Mesenteric fat pad (tissue), 1 donor: ENCODE measurements around the gene THAP5. TPM values are rescaled to one million over a fixed set of nuclear protein-coding genes. Genes with fewer than 3 reads are reported as not detected.

ENCODE experiments used
- DNase-seq: peaks from one replicate; pipeline ENCODE4 v3.0.0-alpha.2; 2020; ENCODE audit warnings: low spot score
- total RNA-seq: library from RNA; stranded (reverse); fragmentation: NEBNext Ultra II Directional; extraction: Animal tissue kit (Norgen Biotek cat#: 25700); gene quantifications from one replicate; pipeline ENCODE4 v1.2.1, GENCODE V29; 2021
- donor health status: DM: yes; HTN: yes; CAD: no.

THAP5 gene
- total RNA-seq, 1 donor from 2014 or later = 10.2 TPM

- DNase-seq = no peak
These were observed 33.8 kb downstream of the THAP5 start for GRCh38 chr7:108535744-108536143.

GRCh38 chr7:108535257-108535656 lies 34.2 kb downstream of the THAP5 start:
- DNase-seq = no peak

- DNase-seq = no peak
These were observed 35.8 kb downstream of the THAP5 start for GRCh38 chr7:108533712-108534111.

DNA sequence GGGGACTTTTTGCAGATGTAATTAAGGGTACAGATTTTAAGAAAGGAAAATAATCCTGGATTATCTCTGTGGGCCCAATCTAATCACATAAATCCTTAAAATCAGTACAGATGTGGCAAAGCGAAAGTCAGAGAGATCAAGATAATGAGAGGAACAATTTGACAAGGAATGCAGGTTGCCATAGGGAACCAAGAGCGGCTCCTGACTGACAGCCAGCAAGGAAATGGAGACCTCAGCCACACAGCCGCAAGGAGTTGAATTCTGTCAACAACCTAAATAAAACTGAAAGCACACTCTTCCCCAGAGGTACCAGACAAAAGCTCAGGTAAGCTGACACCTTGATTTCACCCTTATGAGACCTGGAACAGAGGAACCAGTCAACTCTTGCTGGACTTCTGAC lies 40.2 kb downstream of the THAP5 start:
- no peak for DNase-seq

GRCh38 chr7:108528183-108528712 lies 41.3 kb downstream of the THAP5 start:
- no peak for DNase-seq

- no peak for DNase-seq
These were observed 42.8 kb downstream of the THAP5 start for GRCh38 chr7:108526768-108527017.

DNA sequence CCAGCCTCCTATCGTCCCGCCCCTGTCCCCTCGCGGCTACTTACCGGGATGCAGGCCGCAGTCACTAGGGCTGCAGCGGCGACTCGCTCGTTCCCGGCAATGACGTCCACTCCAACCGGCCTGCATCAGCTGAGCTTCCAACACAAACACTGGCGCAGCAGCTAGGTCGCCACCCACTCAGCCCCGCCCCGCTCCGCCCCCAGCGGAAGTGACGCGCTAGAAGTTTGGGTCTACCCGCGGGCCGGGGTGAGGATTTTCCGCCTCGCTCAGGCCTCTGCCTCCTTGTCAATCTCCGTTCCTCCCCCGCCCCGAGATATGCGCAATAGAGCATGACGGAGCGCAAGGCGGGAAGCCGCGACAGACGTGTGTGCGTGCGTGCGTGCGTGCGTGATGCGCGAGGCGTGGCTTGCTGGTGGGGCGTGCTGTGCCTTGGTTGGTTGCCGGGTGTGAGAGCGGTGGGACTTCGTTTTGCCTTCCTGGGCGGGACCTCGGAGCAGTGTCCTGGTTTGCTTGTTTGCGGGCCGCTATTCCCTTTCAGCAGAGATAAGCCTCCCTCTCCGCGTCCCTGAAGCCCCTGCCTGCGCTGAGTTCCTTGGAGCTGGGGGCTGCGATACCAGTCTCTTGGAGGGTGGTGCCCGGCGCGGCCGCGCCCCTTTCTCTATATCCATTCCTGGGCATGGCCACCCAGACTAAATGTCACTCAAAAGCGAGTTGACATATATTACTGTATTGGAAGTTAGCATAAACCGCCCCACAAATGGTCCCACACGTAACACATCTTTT lies 43.3 kb downstream of the THAP5 start, which contains the start of gene PNPLA8:
Gene PNPLA8 (minus strand): TSS at position 151 of the 783 bp plus-strand sequence. CDS start 10,644 bp downstream, outside the sequence.
- peak; percentile 100 for DNase-seq

DNA sequence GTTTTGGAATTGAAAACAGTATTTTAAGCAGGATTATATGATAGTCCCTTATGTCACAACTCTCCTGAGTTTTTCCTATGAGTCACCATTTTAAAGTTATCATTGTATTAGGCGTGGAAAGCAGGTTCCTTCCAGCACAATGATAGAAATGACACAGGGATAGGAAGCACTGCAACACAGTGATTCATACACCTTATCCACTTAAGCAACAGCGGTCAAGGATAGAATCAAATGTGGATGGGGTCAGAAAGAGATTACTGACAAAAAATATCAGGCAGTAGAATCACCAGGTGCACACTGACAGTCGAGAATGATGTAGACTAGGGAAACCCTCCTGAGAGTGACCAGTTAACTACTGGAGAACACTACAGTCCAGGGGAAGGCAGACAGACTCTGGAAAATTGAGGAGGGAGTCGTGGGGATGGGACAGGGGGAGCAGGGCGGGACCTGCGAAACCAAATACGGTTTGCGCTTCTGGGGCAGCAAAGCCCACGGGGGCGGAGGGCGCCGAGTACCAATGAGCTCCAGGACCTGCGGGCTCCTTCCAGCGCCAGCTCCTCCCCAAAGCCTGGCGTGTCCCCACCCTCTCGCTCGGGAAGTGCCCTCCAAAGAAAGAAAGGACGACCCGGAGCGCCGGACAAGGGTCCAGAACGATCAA lies 44.0 kb downstream of the THAP5 start:
- no peak for DNase-seq

DNA sequence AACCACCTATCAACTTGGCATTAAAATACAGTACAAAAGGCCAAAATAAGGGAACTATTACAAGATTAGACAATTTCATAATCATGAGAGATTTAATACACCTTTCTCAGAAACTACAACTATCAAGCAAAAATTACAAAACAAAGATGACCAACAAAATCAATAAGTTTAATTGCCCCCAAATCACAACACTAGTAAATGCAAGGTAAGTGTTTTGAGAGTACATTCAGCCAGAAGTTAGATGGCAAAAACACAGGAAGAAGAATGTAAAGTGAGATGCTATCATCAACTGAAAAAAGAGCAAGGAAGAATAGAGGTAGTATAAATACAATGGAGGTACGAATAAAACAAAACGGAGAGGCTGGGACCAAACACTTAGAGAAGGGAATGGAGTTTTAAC lies 46.7 kb downstream of the THAP5 start:
- no peak for DNase-seq

- no peak for DNase-seq
These were observed 51.6 kb downstream of the THAP5 start for GRCh38 chr7:108517951-108518350.

GRCh38 chr7:108515630-108516029 lies 53.9 kb downstream of the THAP5 start:
- DNase-seq = no peak

DNA sequence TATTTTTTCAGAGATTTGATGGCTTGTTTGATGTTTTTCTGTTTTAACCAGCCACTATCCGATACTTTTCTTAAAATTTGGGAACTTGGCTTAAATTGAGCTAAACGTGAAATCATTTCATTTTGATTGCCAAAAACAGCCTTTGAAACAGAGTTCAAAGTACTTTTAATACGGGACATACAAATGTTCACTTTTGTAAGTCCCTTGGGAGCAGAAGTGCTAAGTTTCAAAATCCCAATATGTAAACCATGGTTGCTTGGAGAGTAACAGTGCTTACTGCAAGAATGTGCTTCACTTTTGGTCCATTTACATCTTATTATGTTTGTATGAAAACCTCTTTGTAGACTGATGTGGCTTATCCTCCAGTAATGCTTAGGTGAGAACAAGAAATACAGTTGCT lies 54.5 kb downstream of the THAP5 start:
- no peak for DNase-seq

Other genes starting within 250 kb of the THAP5 start
- 9.1 TPM for gene NRCAM, start 113.3 kb downstream of the THAP5 start, total RNA-seq
- gene PNPLA8, start 43.6 kb downstream of the THAP5 start, total RNA-seq = 40.4 TPM
- 31.9 TPM for gene DNAJB9, start 168 bp upstream of the THAP5 start, total RNA-seq